HCT116 (cell line): ENCODE measurements around the gene RAD50. TPM values are rescaled to one million over a fixed set of nuclear protein-coding genes. Genes with fewer than 3 reads are reported as not detected.

ENCODE experiments used
- ATAC-seq: fragments of 200-7000 bp; cut with Tn5 transposase; 2 replicates; pipeline ENCODE4 v1.9.1; 2020; ENCODE audit warnings: mild to moderate bottlenecking, moderate library complexity
- BruUV-seq: library from RNA; stranded (reverse); fragments of 400-500 nt; replicated peaks from 2 replicates; lab custom pipeline; 2021; lab: Mats Ljungman, UMichigan
- CTCF ChIA-PET: fragments of 300-600 bp; sonication (Branson Sonifier 250); formaldehyde crosslinking; loops from one replicate; lab custom pipeline; 2021; ENCODE audit warnings: antibody characterized with exemption; lab: Charles Lee
- POLR2A ChIA-PET: fragments of 300-600, 350-600 bp; sonication (Branson Sonifier 250); formaldehyde crosslinking; loops from one replicate; lab custom pipeline; 2021; ENCODE audit warnings: antibody characterized with exemption; lab: Charles Lee
- RAD21 ChIA-PET, 2 experiments: fragments of 300-600 bp; sonication (Branson Sonifier 250); formaldehyde crosslinking; loops; one replicate each; lab custom pipeline; 2023; ENCODE audit warnings: low total read pairs in 2 of 2; ENCODE audit not compliant: uncharacterized antibody in 2 of 2, unreplicated experiment in 2 of 2, low non-redundant PET in 1 of 2; lab: Charles Lee
- DNase-seq: peaks from one replicate; pipeline ENCODE4 v3.0.0-alpha.2; 2010; ENCODE audit warnings: low read depth, low spot score
- H2AFZ ChIP-seq: fragments of 200-600 bp; shearing (Covaris generic), sonication (generic); 2 replicates; pipeline ENCODE4 v1.6.1; 2017; ENCODE audit warnings: low read depth, mixed run types, mixed read lengths, antibody characterized with exemption, low read length; ENCODE audit not compliant: poor library complexity, severe bottlenecking
- H3K27ac ChIP-seq: 2 replicates; pipeline ENCODE4 v1.5.1; 2012; ENCODE audit warnings: low read depth, low read length
- H3K27me3 ChIP-seq: fragments of 200-600 bp; sonication (generic); 2 replicates; pipeline ENCODE4 v1.6.1; 2016; ENCODE audit warnings: mixed run types, low read length, mixed read lengths; ENCODE audit not compliant: insufficient read depth
- H3K36me3 ChIP-seq, 2 experiments: fragments of 200-500 bp in 1 of 2; fragments of 200-600 bp in 1 of 2; sonication (Bioruptor generic) in 1 of 2; sonication (generic) in 1 of 2; 2 replicates each; pipeline versions ENCODE4 v1.5.1 to v1.6.1; 2014 to 2016; ENCODE audit warnings: low read length in 2 of 2, inconsistent platforms in 1 of 2, mixed read lengths in 1 of 2, mixed run types in 1 of 2; ENCODE audit not compliant: insufficient read depth in 2 of 2, control insufficient read depth in 1 of 2
- H3K4me1 ChIP-seq, 2 experiments: fragments of 200-600 bp in 1 of 2; sonication (generic) in 1 of 2; 2 replicates each; pipeline versions ENCODE4 v1.5.1 to v1.6.1; 2012 to 2017; ENCODE audit warnings: low read length in 2 of 2, inconsistent platforms in 1 of 2, mild to moderate bottlenecking in 1 of 2, mixed read lengths in 1 of 2, mixed run types in 1 of 2, moderate library complexity in 1 of 2; ENCODE audit not compliant: insufficient read depth in 2 of 2, control insufficient read depth in 1 of 2
- H3K4me2 ChIP-seq: fragments of 200-600 bp; sonication (generic); 2 replicates; pipeline ENCODE4 v1.6.1; 2017; ENCODE audit warnings: mixed run types, low read length, mixed read lengths
- H3K4me3 ChIP-seq, 2 experiments: fragments of 200-600 bp in 1 of 2; sonication (generic) in 1 of 2; replicated peaks in 1 of 2; 2 replicates each; pipeline ENCODE4 v1.5.1; 2011 to 2016; ENCODE audit warnings: low read length in 2 of 2, control low read depth in 1 of 2, low read depth in 1 of 2, mild to moderate bottlenecking in 1 of 2, mixed read lengths in 1 of 2, mixed run types in 1 of 2
- H3K79me2 ChIP-seq: fragments of 200-600 bp; sonication (generic); 2 replicates; pipeline ENCODE4 v1.6.1; 2017; ENCODE audit warnings: mild to moderate bottlenecking, mixed run types, low read length, moderate library complexity, mixed read lengths; ENCODE audit not compliant: insufficient read depth
- H3K9ac ChIP-seq: fragments of 200-600 bp; sonication (generic); 2 replicates; pipeline ENCODE4 v1.6.1; 2016; ENCODE audit warnings: low read length, mixed read lengths
- H3K9me2 ChIP-seq: fragments of 200-600 bp; sonication (generic), shearing (Covaris generic); 2 replicates; pipeline ENCODE4 v1.6.1; 2017; ENCODE audit warnings: mixed run types, mild to moderate bottlenecking, moderate library complexity; ENCODE audit not compliant: insufficient read depth
- H3K9me3 ChIP-seq, 2 experiments: fragments of 200-500 bp in 1 of 2; fragments of 200-600 bp in 1 of 2; sonication (Bioruptor generic) in 1 of 2; sonication (generic) in 1 of 2; 2 replicates each; pipeline ENCODE4 v1.6.1; 2014 to 2017; ENCODE audit warnings: low read length in 2 of 2, mixed read lengths in 2 of 2, inconsistent platforms in 1 of 2, low read depth in 1 of 2, mild to moderate bottlenecking in 1 of 2, mixed run types in 1 of 2, moderate library complexity in 1 of 2; ENCODE audit not compliant: control insufficient read depth in 1 of 2, insufficient read depth in 1 of 2
- H4K20me1 ChIP-seq: fragments of 200-600 bp; sonication (generic), shearing (Covaris generic); 2 replicates; pipeline ENCODE4 v1.6.1; 2017; ENCODE audit warnings: mixed run types, mild to moderate bottlenecking, moderate library complexity; ENCODE audit not compliant: insufficient read depth
- CBX3 ChIP-seq: IDR thresholded peaks from 2 replicates; pipeline ENCODE4 v1.6.1; 2012; ENCODE audit warnings: low read depth
- CEBPB ChIP-seq: IDR thresholded peaks from 2 replicates; pipeline ENCODE4 v1.6.1; 2012; ENCODE audit warnings: low read depth
- ELF1 ChIP-seq: IDR thresholded peaks from 2 replicates; pipeline ENCODE4 v1.6.1; 2012; ENCODE audit warnings: low read depth, borderline replicate concordance
- EZH2phosphoT487 ChIP-seq: fragments of 200-600 bp; IDR thresholded peaks from 2 replicates; pipeline ENCODE4 v1.6.1; 2018; ENCODE audit warnings: antibody characterized with exemption, borderline replicate concordance
- FOSL1 ChIP-seq: IDR thresholded peaks from 2 replicates; pipeline ENCODE4 v1.6.1; 2012; ENCODE audit warnings: low read depth
- POLR2A ChIP-seq: IDR thresholded peaks from 2 replicates; pipeline ENCODE4 v1.7.0; 2011; ENCODE audit warnings: borderline replicate concordance; ENCODE audit not compliant: insufficient read depth, insufficient read length; ENCODE audit errors: extremely low read depth
- POLR2AphosphoS5 ChIP-seq: IDR thresholded peaks from 2 replicates; pipeline ENCODE4 v1.6.1; 2011; ENCODE audit warnings: mild to moderate bottlenecking, low read depth, low read length, moderate library complexity
- RAD21 ChIP-seq: IDR thresholded peaks from 2 replicates; pipeline ENCODE4 v1.6.1; 2012; ENCODE audit warnings: low read depth, mild to moderate bottlenecking
- SIN3A ChIP-seq: IDR thresholded peaks from 2 replicates; pipeline ENCODE4 v1.6.1; 2012; ENCODE audit warnings: low read depth
- YY1 ChIP-seq: IDR thresholded peaks from 2 replicates; pipeline ENCODE4 v1.6.1; 2011; ENCODE audit warnings: low read length, low read depth, moderate library complexity, mild to moderate bottlenecking; ENCODE audit not compliant: insufficient replicate concordance; ENCODE audit errors: extremely low read depth
- ZNF274 ChIP-seq: fragments of 200-500 bp; sonication (Bioruptor generic); IDR thresholded peaks from 2 replicates; pipeline ENCODE4 v1.6.1; 2014; ENCODE audit warnings: mild to moderate bottlenecking, low read depth, low read length, inconsistent platforms
- intact Hi-C: fragments of 100-400 bp; cut with micrococcal nuclease; formaldehyde crosslinking; loops from 2 replicates; pipeline ENCODE4 v1.10.0; 2022
- total RNA-seq: library from RNA; stranded (reverse); gene quantifications from one replicate; pipeline ENCODE4 v1.2.1, GENCODE V29; 2021; ENCODE audit not compliant: unreplicated experiment
- TF ChIP-seq, protein P1 (sequence below): IDR thresholded peaks from 2 replicates; pipeline ENCODE4 v1.6.1; 2011; ENCODE audit warnings: mild to moderate bottlenecking, low read length, moderate library complexity; ENCODE audit not compliant: insufficient replicate concordance; ENCODE audit errors: extremely low read depth
- TF ChIP-seq, protein P2 (sequence below): IDR thresholded peaks from 2 replicates; pipeline ENCODE4 v1.6.1; 2012
- TF ChIP-seq, protein P3 (sequence below), 3 experiments: fragments of 200-600 bp in 1 of 3; sonication (generic) in 1 of 3; IDR thresholded peaks in 2 of 3; conservative IDR thresholded peaks in 1 of 3; 2 replicates each; pipeline ENCODE4 v1.5.1; 2012 to 2017; ENCODE audit warnings: low read depth in 2 of 3, low read length in 2 of 3, antibody characterized with exemption in 1 of 3, borderline replicate concordance in 1 of 3, control low read depth in 1 of 3, mild to moderate bottlenecking in 1 of 3, mixed read lengths in 1 of 3, mixed run types in 1 of 3, moderate library complexity in 1 of 3; ENCODE audit not compliant: insufficient read depth in 1 of 3

The RAD50 gene
- total RNA-seq, 1 experiment from 2014 or later = 43.6 TPM

DNA sequence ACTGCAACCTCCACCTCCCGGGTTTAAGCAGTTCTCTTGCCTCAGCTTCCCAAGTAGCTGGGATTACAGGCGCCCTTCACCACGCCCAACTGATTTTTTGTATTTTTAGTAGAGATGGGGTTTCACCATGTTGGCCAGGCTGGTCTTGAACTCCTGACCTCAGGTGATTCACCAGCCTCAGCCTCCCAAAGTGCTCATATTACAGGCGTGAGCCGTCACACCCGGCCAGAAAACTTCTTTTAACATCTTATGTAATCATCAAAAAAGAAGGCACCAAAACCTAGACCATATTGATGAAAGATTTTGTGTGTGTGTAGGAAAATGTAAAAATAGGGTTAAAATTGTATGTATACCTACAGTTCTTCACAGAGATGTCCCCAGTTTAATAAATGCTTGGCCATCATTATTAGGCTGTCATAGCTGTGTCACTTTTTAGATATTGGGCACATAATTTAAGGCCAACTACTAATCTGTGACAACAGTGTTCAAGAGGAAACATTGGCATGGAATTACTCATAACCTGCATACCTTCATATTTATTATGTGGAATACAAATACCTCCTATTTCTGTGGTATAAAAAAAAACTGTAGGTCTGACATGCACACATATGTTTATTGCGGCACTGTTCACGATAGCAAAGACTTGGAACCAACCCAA, 44.4 kb downstream of the RAD50 start:
- H2AFZ ChIP-seq = no peak overlapping the region
- peaks cover 8% of the 10 kb centered on the region; the same call in 1 of the 2 replicates for H3K79me2 ChIP-seq
- CTCF ChIA-PET = no interaction called here
- H3K4me1 ChIP-seq = peaks cover 14 to 27% of the 10 kb centered on the region in 2 experiments
- no peak overlapping the region for H3K9ac ChIP-seq
- RAD21 ChIA-PET = no interaction called here
- POLR2A ChIA-PET = no interaction called here
- DNase-seq (peak; percentile 2), ATAC-seq (peak; percentile 69)
- H4K20me1 ChIP-seq = no peaks in the 10 kb centered on the region; the same call in 1 of the 2 replicates
- no peaks in the 10 kb centered on the region for H3K27me3 ChIP-seq
- intact Hi-C loops = no loop called here
- no peaks in the 10 kb centered on the region for H3K9me2 ChIP-seq
- H3K4me3 ChIP-seq = no peak overlapping the region; a peak in 1 of 4 replicates
- no TSS peak for BruUV-seq
- H3K27ac ChIP-seq = no peak overlapping the region
- H3K36me3 ChIP-seq = peaks cover 19 to 44% of the 10 kb centered on the region in 2 experiments
- TF ChIP-seq ZNF274 (no peak), POLR2AphosphoS5 (no peak), CEBPB (no peak), ELF1 (no peak), POLR2A (no peak), FOSL1 (no peak), CBX3 (no peak), EZH2phosphoT487 (no peak), YY1 (no peak), RAD21 (no peak), SIN3A (no peak)
- TF ChIP-seq, protein P1, sequence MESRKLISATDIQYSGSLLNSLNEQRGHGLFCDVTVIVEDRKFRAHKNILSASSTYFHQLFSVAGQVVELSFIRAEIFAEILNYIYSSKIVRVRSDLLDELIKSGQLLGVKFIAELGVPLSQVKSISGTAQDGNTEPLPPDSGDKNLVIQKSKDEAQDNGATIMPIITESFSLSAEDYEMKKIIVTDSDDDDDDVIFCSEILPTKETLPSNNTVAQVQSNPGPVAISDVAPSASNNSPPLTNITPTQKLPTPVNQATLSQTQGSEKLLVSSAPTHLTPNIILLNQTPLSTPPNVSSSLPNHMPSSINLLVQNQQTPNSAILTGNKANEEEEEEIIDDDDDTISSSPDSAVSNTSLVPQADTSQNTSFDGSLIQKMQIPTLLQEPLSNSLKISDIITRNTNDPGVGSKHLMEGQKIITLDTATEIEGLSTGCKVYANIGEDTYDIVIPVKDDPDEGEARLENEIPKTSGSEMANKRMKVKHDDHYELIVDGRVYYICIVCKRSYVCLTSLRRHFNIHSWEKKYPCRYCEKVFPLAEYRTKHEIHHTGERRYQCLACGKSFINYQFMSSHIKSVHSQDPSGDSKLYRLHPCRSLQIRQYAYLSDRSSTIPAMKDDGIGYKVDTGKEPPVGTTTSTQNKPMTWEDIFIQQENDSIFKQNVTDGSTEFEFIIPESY = no peak
- TF ChIP-seq, protein P2, sequence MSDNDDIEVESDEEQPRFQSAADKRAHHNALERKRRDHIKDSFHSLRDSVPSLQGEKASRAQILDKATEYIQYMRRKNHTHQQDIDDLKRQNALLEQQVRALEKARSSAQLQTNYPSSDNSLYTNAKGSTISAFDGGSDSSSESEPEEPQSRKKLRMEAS = no peak
- TF ChIP-seq, protein P3, sequence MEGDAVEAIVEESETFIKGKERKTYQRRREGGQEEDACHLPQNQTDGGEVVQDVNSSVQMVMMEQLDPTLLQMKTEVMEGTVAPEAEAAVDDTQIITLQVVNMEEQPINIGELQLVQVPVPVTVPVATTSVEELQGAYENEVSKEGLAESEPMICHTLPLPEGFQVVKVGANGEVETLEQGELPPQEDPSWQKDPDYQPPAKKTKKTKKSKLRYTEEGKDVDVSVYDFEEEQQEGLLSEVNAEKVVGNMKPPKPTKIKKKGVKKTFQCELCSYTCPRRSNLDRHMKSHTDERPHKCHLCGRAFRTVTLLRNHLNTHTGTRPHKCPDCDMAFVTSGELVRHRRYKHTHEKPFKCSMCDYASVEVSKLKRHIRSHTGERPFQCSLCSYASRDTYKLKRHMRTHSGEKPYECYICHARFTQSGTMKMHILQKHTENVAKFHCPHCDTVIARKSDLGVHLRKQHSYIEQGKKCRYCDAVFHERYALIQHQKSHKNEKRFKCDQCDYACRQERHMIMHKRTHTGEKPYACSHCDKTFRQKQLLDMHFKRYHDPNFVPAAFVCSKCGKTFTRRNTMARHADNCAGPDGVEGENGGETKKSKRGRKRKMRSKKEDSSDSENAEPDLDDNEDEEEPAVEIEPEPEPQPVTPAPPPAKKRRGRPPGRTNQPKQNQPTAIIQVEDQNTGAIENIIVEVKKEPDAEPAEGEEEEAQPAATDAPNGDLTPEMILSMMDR (IDR thresholded peaks at IDR 0.05 in 2 of 3, conservative IDR thresholded peaks at IDR 0.05 in 1 of 3; ENCODE audit: borderline replicate concordance in 1 of 3, insufficient read depth in 1 of 3, low read depth in 2 of 3, low read length in 2 of 3) = no peak
- H3K4me2 ChIP-seq = peak overlapping the region; percentile 56
- H3K9me3 ChIP-seq = no peaks in the 10 kb centered on the region
